Measurements from ENCODE around the gene MVB12B. TPM values are rescaled to one million over a fixed set of nuclear protein-coding genes. Genes with fewer than 3 reads are reported as not detected.

Gene MVB12B
- total RNA-seq, 2 donors from 2014 or later: 5.9 to 8.7 TPM

- Histone ChIP-seq H3K4me1 (no peaks in the 10 kb centered on the region), H3K9me3 (no peaks in the 10 kb centered on the region), H3K27me3 (no peaks in the 10 kb centered on the region), H3K36me3 (no peaks in the 10 kb centered on the region), H3K4me3 (no peak overlapping the region), H3K27ac (no peak overlapping the region)
- DNase-seq (ENCODE audit: low spot score): no peak
- peak; percentile 90 to 96 for TF ChIP-seq CTCF (IDR thresholded peaks at IDR 0.05)
Observed at GRCh38 chr9:126490871-126491567, 164.4 kb downstream of the MVB12B start.

DNA sequence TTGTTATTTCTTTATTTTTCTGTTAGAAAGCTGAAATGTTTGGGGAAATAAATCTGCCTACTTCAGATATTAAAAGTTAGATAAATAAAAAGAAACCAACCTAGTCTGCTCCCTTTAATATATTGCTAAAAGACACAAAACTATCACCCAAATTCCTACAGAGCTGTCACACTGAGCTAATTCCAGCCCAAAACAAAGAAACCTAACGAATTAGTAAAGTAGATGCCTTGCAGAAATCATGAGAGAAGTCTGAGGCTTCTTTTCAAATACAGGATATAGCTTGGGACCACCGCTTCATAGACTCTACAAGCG lies 164.9 kb downstream of the MVB12B start:
- no peaks in the 10 kb centered on the region for H3K36me3 ChIP-seq
- no peaks in the 10 kb centered on the region for H3K4me1 ChIP-seq
- H3K27ac ChIP-seq: no peak overlapping the region
- no peak for DNase-seq (ENCODE audit: low spot score)
- H3K27me3 ChIP-seq: no peaks in the 10 kb centered on the region
- no peak for TF ChIP-seq CTCF (IDR thresholded peaks at IDR 0.05)
- H3K4me3 ChIP-seq: no peak overlapping the region
- H3K9me3 ChIP-seq: no peaks in the 10 kb centered on the region

GRCh38 chr9:126491949-126492348 lies 165.3 kb downstream of the MVB12B start:
- Histone ChIP-seq H3K27ac (no peak overlapping the region), H3K36me3 (no peaks in the 10 kb centered on the region), H3K4me3 (no peak overlapping the region), H3K9me3 (no peaks in the 10 kb centered on the region), H3K27me3 (no peaks in the 10 kb centered on the region), H3K4me1 (no peaks in the 10 kb centered on the region)
- no peak for DNase-seq (ENCODE audit: low spot score)
- TF ChIP-seq CTCF (IDR thresholded peaks at IDR 0.05): no peak

GRCh38 chr9:126494264-126494663 lies 167.6 kb downstream of the MVB12B start:
- peaks cover 0 to 4% of the 10 kb centered on the region in 2 donors for H3K4me1 ChIP-seq
- no peak for DNase-seq (ENCODE audit: low spot score)
- TF ChIP-seq CTCF (IDR thresholded peaks at IDR 0.05): no peak
- H3K27ac ChIP-seq: no peak overlapping the region
- H3K4me3 ChIP-seq: no peak overlapping the region
- H3K36me3 ChIP-seq: no peaks in the 10 kb centered on the region
- no peaks in the 10 kb centered on the region for H3K9me3 ChIP-seq
- no peaks in the 10 kb centered on the region for H3K27me3 ChIP-seq

GRCh38 chr9:126494746-126495145 lies 168.1 kb downstream of the MVB12B start:
- DNase-seq (ENCODE audit: low spot score): no peak
- no peaks in the 10 kb centered on the region for H3K36me3 ChIP-seq
- H3K4me1 ChIP-seq: peaks cover 0 to 9% of the 10 kb centered on the region in 2 donors
- no peaks in the 10 kb centered on the region for H3K27me3 ChIP-seq
- no peak overlapping the region for H3K4me3 ChIP-seq
- H3K27ac ChIP-seq: no peak overlapping the region
- no peak for TF ChIP-seq CTCF (IDR thresholded peaks at IDR 0.05)
- H3K9me3 ChIP-seq: no peaks in the 10 kb centered on the region
